ENCODE data around the gene KISS1R.

The KISS1R gene

DNA sequence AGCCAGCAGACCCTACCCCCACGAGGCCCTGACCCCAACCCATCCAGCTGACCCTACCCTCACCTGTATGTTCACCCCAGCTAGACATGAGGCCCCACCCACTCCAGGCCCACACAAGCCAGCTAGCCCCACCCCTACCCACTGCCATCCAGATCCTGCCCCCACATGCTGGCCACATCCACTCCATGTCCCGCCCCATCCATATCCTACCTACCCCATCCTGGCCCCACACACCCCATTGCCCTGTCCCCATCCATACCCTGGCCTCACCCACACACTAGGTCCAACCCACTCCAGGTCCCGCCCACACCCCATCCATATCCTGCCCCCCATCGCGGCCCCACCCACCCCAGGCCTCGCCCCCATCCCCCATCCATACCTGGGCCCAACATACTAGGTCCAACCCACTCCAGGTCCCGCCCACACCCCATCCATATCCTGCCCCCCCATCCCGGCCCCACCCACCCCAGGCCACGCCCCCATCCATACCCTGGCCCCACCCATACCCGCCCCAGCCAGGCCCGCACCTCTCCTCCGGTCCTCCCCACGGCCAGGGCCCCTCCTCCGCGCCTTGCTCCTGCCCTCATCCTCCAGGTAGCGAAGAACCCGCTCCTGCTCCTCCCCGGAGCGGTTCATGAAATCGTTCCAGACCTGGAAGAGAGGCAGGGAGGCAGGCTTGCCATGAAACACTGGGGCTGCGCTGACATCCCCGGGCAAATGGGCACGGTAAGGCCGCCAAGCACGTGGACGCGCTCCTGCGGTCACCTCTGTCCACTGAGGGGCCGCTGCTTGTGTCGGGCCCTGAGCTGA is 16.6 kb upstream of the KISS1R start:
- DNase-seq = no peak

DNA sequence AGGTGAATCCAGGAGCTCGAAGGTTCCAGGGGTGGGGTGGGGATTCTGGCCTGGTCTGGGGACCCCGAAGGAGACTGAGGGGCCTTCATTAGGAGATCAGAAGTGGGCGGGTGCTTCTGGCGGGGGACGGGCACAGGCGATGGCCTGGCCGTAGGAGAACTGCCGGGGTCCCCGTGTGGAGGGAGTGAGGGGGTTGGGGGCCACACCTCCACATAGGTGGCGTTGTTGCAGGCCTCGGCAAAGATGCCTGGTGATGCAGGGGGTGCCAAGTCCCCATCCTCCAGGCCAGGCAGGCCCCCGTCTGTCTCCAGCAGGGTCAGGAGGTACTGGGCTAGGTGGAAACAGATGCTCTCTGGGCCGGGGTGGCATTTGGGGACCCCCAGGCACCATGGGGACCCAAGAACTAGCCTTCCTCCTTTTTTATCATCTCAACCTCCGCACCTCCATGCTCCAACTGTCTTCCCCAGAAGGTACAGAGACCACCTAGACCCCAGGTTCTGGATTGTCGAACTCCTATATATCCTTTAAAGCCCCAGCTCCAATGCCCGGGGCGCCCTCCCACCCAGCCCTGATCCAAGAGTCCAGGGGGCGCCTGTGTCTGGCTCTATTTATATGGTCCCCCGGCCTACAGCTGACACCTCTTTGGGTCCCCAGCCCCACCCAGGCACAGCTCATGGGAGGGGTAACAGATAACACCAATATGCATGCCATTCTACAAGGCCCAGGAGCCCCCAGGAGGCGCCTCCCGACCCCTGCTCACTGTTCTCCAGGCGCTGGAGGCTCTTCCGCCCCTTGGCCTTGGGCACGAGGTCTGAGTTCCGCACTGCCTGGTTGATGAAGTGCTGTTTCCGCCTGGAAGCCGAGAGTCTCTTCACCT is 15.7 kb upstream of the KISS1R start:
- DNase-seq = no peak

DNA sequence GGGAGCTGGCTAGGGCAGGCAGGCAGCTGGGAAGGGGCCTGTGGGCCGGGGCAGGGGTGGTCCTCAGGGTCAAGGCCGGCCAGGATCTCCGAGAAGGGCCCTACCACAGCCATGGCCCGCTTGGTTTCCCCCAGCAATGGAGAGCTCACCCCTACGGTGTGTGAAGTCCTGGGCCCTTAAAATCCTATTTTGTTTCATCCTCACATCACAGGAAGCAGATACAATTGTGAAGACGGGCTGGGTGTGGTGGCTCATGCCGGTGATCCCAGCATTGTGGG is 15.1 kb upstream of the KISS1R start:
- DNase-seq = no peak

DNA sequence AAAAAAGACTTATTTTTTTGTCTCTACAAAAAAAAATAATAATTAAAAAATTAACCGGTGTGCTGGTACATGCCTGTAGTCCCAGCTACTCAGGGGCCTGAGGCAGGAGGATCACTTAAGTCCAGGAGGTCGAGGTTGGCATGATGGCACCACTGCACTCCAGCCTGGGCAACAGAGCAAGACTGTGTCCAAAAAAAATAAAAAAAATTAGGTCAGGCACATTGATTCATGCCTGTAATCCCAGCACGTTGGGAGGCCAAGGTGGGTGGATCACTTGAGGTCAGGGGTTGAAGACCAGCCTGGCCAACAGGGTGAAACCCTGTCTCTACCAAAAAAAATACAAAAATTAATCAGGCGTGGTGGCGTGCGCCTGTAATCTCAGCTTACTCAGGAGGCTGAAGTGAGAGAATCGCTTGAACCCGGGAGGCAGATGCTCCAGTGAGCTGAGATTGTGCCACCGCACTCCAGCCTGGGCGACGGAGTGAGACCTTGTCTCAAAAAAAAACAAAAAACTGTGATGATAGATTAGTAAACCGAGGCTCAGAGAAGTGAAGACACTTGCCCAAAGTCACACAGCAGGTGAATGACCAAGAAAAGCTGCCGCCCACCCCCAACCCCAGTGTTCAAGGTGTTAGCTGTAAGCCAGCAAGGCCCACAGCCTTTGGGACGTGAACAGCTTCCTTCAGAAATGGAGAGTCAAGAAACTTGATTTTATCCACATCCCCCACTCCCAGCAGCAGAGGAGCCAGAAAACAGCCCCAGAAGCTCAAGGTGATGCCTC is 14.5 kb upstream of the KISS1R start:
- DNase-seq = no peak

DNA sequence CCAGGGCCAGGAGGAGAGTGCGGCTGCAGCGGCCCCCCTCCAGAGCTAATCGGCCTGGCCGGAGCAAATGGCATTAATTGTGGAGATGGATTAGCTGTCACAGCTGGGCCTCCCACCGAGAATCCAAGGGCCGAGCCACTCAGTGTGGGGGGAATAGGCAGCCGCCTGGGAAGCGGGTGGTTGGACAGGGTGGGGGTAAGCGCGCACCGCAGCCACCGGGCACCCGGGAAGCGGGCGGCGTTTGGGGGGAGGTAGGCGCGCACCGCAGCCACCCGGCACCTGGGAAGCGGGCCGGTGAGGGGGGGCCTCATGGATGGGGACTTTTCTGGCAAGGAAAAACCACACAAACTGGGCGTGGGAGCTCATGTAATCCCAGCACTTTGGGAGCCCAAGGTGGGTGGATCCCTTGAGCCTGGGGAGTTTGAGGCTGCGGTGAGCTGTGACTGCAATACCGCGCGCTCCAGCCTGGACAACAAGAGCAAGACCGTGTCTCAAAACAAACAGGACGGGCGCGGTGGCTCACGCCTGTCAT is 13.8 kb upstream of the KISS1R start:
- no peak for DNase-seq

DNA sequence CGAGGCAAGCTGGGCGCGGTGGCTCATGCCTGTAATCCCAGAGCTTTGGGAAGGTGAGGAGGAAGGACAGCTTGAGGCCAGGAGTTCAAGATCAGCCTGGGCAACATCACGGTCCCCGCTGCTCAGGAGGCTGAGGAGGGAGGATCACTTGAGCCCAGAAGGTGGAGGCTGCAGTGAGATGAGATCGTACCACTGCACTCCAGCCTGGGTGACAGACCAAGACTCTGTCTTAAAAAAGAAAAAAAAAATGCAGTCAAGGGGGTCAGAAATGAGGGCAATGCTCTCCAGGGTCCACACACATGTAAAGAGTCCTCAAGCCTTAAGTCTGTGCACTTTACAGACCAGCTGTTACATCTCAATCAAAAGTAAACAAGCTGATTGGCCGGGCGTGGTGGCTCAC is 12.6 kb upstream of the KISS1R start:
- DNase-seq = no peak

DNA sequence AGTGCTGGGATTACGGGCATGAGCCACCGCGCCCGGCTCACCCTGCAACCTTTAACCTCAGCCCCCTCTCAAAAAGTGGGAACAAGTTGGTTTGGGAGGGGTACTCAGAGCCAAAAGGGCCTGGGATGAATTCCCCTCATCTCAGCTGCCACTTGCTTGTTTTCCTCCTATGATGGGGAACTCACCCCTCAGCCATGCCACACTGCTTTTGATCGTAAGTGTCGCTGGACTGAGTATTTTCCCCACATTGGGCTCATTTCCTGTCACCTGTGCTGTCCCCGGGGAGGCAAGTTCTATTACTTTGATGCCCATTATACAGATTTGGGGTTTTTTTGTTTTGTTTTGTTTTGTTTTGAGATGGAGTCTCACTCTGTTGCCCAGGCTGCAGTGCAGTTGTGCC is 10.7 kb upstream of the KISS1R start:
- DNase-seq = no peak

DNA sequence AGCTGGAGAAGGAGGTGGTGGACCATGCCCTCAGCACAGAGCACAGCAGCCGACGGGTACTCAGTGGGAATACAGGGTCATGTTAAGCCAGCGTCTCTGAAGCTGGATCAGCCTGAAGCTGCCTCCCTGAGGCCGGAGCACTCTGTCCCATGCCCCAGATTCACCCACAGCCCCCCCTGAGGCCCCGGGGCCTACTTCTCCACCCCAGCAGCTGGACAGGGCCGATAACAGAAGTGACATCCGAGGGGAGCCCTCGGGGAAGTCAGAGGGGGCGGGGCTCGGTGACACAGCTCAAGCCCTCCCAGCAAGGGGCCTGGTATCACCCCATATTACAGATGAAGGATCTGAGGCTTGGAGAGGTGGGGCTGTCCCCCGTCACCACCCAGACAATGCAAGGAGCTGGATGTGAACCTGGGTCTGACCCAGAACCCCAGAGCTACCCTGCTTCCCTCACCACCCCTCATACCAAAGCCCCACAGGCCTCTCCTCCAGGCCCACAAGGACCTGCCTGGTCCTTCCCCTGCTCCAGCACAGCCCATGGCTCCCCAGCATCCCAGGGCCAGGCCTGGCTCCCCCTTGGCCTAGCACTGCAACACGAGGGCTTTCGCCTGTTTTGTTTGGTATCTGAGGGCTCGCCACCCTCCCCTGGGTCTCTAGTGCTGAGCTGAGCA is 9.8 kb upstream of the KISS1R start:
- DNase-seq = peak in 1 of 2 experiments; percentile 37

DNA sequence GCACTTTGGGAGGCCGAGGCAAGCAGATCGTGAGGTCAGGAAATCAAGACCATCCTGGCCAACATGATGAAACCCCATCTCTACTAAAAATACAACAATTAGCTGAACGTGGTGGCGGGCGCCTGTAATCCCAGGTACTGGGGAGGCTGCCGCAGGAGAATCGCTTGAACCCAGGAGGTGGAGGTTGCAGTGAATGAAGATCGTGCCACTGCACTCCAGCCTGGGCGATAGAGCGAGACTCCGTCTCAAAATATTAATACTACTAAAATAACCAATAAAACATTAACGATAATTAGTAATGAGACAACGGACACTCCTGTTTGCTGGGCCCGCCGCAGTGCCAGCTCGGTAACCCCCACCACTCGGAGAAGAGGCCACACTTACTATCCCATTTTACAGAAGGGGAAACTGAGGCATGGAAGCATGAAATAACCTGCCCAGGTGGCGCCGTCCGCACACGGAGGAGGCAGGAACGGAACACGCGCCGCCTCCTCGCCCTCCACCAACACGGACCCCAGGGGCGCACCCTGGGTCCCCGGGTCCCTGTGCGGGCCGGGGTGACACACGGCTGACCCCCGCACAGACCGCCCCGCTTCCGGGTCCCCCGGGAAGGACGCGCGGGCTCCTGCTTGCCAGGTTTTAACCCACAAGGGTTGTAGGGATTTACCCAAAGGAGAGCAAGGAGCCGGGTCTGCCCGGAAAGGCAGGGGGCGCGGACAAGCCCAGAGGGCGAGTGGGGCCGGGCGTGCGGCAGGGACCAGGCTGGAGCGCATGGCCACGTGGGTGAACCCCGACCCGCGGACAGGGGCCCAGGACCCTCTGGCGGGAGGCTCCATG is 5.7 kb upstream of the KISS1R start:
- no peak for DNase-seq

DNA sequence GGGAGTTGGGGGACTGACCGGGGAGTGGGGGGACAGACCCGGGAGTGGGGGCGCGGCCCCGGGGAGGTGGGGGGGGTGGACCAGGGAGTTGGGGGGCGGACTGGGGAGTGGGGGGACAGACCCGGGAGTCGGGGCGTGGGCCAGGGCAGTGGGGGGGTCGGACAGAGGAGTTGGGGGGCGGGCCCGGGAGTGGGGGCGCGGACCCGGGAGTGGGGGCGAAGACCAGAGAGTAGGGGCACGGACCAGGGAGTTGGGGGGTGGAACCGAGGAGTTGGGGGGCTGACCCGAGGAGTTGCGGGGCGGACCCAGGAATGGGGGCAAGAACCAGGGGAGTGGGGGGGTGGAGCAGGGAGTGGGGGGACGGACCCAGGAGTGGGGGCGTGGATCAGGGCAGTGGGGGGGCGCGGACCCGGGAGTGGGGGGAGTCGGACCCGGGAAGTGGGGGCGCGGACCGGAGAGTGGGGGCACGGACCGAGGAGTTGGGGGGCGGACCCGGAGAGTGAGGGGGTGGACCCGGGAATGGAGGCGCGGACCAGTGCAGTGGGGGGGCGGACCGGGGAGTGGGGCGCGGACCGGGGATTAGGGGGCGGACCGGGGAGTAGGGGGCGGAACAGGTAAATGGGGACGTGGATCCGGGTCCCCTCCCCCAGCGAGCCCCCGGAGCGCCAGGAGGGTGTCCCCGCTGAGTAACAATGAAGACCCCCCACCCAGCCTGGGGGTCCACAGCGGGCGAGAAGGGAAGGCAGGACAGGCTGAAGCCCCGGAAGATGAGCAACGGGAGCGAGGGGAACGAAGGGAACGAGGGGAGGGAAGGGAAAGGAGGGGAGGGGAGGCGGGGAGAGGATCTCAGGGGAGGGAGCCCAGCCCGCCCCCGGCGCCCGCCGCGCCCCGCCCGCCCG is 4.7 kb upstream of the KISS1R start:
- DNase-seq = no peak

DNA sequence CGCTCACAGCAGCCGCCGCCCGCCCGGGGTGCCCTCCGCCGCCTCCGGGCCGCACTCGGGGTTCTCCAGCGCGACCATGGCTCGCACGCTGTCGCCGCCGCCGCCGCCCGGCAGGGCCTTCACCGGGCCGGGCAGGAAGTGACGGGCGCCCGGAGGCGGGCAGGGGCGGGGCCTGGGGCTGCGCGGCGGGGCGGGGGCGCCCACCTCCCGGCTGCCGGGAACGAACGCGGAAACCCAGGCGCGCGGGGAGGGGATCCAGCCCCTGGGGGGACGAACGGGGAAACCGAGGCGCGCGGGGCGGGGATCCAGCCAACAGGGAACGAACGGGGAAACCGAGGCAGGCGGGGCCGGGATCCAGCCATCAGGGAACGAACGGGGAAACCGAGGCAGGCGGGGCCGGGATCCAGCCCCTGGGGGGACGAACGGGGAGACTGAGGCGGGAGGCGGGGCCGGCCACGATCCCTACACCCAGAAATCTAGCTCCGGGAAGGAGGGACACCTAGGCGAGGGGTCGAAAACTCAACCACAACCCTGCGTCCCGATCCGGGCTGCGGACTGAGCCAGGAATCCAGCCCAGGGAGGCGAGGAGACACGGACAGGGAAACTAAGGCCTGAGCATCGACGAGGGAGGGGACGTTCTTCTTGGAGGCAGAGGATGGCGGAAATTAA is 3.9 kb upstream of the KISS1R start, which contains the start of gene R3HDM4:
R3HDM4 (minus strand) TSS at position 140 of the 669 bp plus-strand sequence; CDS start at position 78, 62 bp downstream.
- DNase-seq = peak; percentile 87

DNA sequence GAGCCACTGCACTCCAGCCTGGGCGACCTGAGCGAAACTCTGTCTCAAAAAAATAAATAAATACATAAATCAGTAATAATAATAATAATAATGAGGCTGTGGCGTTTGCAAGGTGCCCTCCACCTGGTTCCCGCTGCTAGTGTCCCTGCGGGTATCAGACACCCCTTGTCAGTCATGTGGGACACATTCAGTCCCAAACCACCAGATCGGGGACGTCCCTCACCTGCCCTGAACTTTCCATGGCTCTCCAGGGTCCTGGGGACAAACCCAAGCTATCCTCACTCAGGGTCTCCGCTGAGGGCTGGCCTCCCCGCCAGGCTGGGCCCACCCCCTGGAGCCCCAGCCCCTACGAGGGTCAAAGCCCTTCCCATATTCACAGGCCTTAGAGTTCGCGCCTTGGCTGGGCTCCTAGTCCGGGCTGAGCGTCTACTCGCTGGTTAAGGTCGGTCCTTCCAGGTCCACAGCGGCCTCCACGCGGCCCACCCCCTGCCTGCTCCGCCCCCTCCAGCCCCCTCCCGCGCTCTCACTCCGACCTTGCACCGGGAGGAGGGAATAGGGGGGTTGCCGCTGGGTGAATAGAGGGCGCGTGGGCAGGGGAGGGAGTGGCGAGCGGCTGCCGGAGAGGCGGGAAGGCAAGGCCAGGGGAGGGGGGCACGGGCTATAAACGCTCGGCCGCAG is 349 bp upstream of the KISS1R start:
- peak; percentile 64 to 67 for DNase-seq

DNA sequence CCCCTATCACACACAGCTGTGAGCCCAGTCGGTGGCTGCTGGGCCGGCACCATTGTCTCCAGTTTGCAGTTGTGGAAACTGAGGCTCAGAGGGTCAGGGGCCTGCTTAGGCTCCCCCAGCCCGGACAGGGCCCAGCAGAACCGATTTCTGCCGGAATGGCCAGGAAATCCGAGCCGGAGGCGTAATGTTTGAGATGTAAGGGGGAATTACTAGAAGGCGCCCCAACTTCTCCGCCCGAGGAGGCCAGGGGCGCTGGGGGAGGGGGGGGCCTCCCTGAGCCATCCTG is 962 bp downstream of the KISS1R start:
- DNase-seq = no peak

DNA sequence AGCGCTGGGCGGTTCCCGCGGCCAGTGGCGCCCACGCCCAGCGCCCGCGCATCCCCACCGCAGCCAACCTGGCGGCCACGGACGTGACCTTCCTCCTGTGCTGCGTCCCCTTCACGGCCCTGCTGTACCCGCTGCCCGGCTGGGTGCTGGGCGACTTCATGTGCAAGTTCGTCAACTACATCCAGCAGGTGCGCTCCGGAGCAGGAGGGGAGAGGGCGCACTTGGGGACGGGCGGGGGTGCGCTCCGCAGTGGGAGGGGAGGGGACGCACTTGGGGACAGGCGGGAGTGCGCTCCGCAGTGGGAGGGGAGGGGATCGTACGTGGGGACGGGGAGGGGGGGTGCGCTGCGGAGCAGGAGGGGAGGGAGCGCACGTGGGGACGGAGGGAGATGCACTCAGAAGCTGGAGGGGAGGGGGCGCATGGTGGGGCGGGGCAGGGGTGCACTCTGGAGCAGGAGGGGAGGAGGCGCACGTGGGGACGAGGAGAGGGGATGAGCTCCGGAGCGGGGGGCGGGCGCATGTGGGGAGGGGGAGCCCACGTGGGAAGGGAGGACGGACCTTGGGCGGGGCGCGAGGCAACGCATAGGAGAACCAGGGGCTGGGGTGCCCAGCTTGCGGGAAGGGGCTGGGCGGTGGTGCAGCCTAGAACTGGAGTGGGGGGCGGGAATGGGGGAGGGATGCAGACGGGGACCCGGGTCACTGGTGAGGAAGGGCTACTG is 1.5 kb downstream of the KISS1R start:
- DNase-seq = peak; percentile 60 to 65

DNA sequence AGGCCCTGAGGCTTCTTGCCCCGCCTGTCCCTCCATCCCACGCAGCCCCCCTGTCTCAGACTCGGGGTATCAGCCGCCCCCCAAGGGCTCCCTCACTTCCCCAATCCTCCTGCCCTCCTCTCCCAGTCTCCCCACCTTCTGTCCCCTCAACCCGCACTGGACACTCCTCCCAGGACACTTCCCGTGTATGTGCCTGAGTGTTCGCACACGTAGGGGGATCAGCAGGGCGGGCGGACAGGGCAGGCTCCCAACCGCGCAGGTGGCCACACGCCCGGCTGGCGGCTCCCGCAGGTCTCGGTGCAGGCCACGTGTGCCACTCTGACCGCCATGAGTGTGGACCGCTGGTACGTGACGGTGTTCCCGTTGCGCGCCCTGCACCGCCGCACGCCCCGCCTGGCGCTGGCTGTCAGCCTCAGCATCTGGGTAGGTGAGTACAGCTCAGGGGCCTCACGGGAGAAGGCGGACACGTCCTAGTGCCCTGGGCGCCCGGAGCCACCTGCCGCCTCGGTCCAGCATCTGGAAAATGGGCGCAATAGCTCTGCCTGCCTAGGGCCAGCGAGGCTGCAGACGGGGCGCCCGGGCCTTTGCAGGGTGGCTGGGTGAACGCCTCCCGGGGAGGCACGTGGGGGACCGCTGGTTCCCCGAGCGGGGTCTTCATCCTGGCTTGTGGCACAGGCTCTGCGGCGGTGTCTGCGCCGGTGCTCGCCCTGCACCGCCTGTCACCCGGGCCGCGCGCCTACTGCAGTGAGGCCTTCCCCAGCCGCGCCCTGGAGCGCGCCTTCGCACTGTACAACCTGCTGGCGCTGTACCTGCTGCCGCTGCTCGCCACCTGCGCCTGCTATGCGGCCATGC is 2.3 kb downstream of the KISS1R start:
- peak; percentile 54 to 63 for DNase-seq

DNA sequence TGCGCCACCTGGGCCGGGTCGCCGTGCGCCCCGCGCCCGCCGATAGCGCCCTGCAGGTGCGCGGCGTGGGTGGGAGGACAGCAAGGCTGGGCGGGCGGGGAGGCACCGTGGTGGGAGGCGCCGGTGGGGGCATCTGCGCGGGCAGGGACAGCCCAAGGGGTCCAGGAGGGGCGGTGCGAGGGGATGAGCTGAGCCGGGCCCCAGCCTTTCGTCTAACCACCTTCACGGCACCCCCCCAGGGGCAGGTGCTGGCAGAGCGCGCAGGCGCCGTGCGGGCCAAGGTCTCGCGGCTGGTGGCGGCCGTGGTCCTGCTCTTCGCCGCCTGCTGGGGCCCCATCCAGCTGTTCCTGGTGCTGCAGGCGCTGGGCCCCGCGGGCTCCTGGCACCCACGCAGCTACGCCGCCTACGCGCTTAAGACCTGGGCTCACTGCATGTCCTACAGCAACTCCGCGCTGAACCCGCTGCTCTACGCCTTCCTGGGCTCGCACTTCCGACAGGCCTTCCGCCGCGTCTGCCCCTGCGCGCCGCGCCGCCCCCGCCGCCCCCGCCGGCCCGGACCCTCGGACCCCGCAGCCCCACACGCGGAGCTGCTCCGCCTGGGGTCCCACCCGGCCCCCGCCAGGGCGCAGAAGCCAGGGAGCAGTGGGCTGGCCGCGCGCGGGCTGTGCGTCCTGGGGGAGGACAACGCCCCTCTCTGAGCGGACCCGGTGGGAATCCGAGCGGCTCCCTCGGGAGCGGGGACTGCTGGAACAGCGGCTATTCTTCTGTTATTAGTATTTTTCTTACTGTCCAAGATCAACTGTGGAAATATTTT is 3.1 kb downstream of the KISS1R start:
- DNase-seq = peak; percentile 64 to 72

DNA sequence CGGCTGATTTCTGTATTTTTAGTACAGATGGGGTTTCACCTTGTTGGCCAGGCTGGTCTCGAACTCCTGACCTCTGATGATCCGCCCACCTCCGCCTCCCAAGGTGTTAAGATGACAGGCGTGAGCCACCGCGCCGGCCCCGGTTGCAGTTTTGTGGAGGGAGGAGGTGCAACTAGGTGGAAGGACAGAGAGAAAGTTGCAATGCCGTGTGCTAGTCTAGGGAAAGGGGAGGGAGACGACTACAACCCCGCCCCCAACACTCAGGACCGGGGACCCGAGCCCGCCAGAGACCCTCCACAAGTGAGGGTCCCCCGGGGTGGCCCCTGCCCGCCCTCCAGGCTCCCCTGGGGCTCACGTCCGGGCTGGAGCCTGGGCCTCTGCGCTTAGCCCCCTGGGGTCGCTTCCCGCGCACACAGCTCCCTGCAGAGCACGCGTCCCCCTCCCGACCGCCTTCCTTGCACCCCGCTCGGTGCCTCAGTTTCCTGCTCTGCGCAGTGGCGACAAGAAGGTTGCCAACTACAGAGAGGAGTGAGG is 7.5 kb downstream of the KISS1R start:
- DNase-seq = peak; percentile 59 to 69

Data from activated CD4-positive, alpha-beta T cell treated with anti-CD3 and anti-CD28 coated beads, Interleukin-2, amount 50 U/mL, for 48 hours (primary cell).